ENCODE measurements around the gene RAD9A. TPM values are rescaled to one million over a fixed set of nuclear protein-coding genes. Genes with fewer than 3 reads are reported as not detected.

RAD9A gene
- total RNA-seq, 3 donors from 2014 or later, result 11.0 to 31.0 (median 24.6) TPM

- DNase-seq (ENCODE audit: low spot score in 2 of 2), result no peak
- Histone ChIP-seq H3K27ac (peak overlapping the region; percentile 91 to 96), H3K9me3 (no peaks in the 10 kb centered on the region), H3K27me3 (no peaks in the 10 kb centered on the region), H3K4me1 (peaks cover 0 to 12% of the 10 kb centered on the region in 2 donors), H3K4me3 (peak overlapping the region in 1 of 3 donors; percentile 79), H3K36me3 (no peaks in the 10 kb centered on the region)
- intact Hi-C loops (cut with DNase I; ENCODE audit: low total_unique reads), result no loop called here
- no peak for TF ChIP-seq POLR2AphosphoS5 (IDR thresholded peaks at IDR 0.05)
- no peak for TF ChIP-seq POLR2A (IDR thresholded peaks at IDR 0.05)
- no peak for TF ChIP-seq CTCF (IDR thresholded peaks at IDR 0.05)
Observed at GRCh38 chr11:67441731-67442351, 50.1 kb downstream of the RAD9A start.

- peaks cover 0 to 12% of the 10 kb centered on the region in 2 donors for H3K4me1 ChIP-seq
- H3K27ac ChIP-seq, result peak overlapping the region; percentile 91 to 96
Observed at GRCh38 chr11:67442504-67443404, 51.0 kb downstream of the RAD9A start.

GRCh38 chr11:67445515-67445914 lies 53.7 kb downstream of the RAD9A start:
- H3K4me3 ChIP-seq, result no peak overlapping the region
- H3K27me3 ChIP-seq, result no peaks in the 10 kb centered on the region
- no peaks in the 10 kb centered on the region for H3K9me3 ChIP-seq
- TF ChIP-seq POLR2A (IDR thresholded peaks at IDR 0.05) (no peak), CTCF (IDR thresholded peaks at IDR 0.05) (no peak), POLR2AphosphoS5 (IDR thresholded peaks at IDR 0.05) (no peak)
- H3K36me3 ChIP-seq, result no peaks in the 10 kb centered on the region
- H3K4me1 ChIP-seq, result peaks cover 0 to 7% of the 10 kb centered on the region in 2 donors
- intact Hi-C loops (cut with DNase I; ENCODE audit: low total_unique reads), result no loop called here
- DNase-seq (ENCODE audit: low spot score in 2 of 2), result no peak
- no peak overlapping the region for H3K27ac ChIP-seq

More at GRCh38 chr11:67442504-67443404, 51.0 kb downstream of the RAD9A start:
- Histone ChIP-seq H3K36me3 (no peaks in the 10 kb centered on the region), H3K9me3 (no peaks in the 10 kb centered on the region), H3K27me3 (no peaks in the 10 kb centered on the region), H3K4me3 (peak overlapping the region; percentile 77 to 88 (median 79))
- no peak for TF ChIP-seq CTCF (IDR thresholded peaks at IDR 0.05)
- TF ChIP-seq POLR2A (IDR thresholded peaks at IDR 0.05), result no peak
- no peak for TF ChIP-seq POLR2AphosphoS5 (IDR thresholded peaks at IDR 0.05)
- intact Hi-C loops (cut with DNase I; ENCODE audit: low total_unique reads), result no loop called here
- DNase-seq (ENCODE audit: low spot score in 2 of 2), result no peak

Other genes starting within 250 kb of the RAD9A start
- gene GRK2, start 125.5 kb upstream of the RAD9A start, total RNA-seq, result 10 to 100 TPM; 41.1 to 52.8 (median 52.1) TPM
- 10 to 100 TPM; 23.7 to 51.8 (median 40.7) TPM for gene ANKRD13D, start 102.7 kb upstream of the RAD9A start, total RNA-seq
- 10 to 100 TPM; 28.8 to 55.2 (median 34.4) TPM for gene SSH3, start 88.5 kb upstream of the RAD9A start, total RNA-seq
- gene POLD4, start 38.4 kb upstream of the RAD9A start, total RNA-seq, result 10 to 100 TPM; 48.7 to 91.5 (median 69.2) TPM
- gene CLCF1, start 18.4 kb upstream of the RAD9A start, total RNA-seq, result 10 to 100 TPM in 2 of 3 donors, 1 to 10 TPM in 1; 3.2 to 11.1 (median 10.2) TPM
- gene PPP1CA, start 9.9 kb downstream of the RAD9A start, total RNA-seq, result 10 to 100 TPM; 73.1 to 91.9 (median 76.7) TPM
- 1 to 10 TPM in 2 of 3 donors, under 1 TPM in 1; 0.66 to 2.0 (median 1.6) TPM for gene TBC1D10C, start 12.1 kb downstream of the RAD9A start, total RNA-seq
- gene CARNS1, start 23.7 kb downstream of the RAD9A start, total RNA-seq, result 1 to 10 TPM in 1 of 3 donors, under 1 TPM in 2; 0.16 to 4.2 (median 0.66) TPM
- 10 to 100 TPM; 28.0 to 41.6 (median 40.1) TPM for gene RPS6KB2, start 36.5 kb downstream of the RAD9A start, total RNA-seq
- gene PTPRCAP, start 45.7 kb downstream of the RAD9A start, total RNA-seq, result 1 to 10 TPM; 2.1 to 9.2 (median 8.0) TPM
- gene CORO1B, start 51.5 kb downstream of the RAD9A start, total RNA-seq, result 10 to 100 TPM; 73.6 to 84.3 (median 80.0) TPM
- gene GPR152, start 60.7 kb downstream of the RAD9A start, total RNA-seq, result not detected
- 10 to 100 TPM in 1 of 3 donors, 1 to 10 TPM in 2; 3.5 to 10.7 (median 3.9) TPM for gene CABP4, start 63.4 kb downstream of the RAD9A start, total RNA-seq
- 10 to 100 TPM; 37.8 to 54.2 (median 42.3) TPM for gene TMEM134, start 77.3 kb downstream of the RAD9A start, total RNA-seq
- gene AIP, start 91.0 kb downstream of the RAD9A start, total RNA-seq, result 10 to 100 TPM; 66.4 to 84.5 (median 69.8) TPM
- gene PITPNM1, start 113.4 kb downstream of the RAD9A start, total RNA-seq, result 10 to 100 TPM in 2 of 3 donors, 1 to 10 TPM in 1; 6.4 to 20.0 (median 11.7) TPM
- gene CDK2AP2, start 116.2 kb downstream of the RAD9A start, total RNA-seq, result 10 to 100 TPM; 32.1 to 35.4 (median 32.8) TPM
- not detected for gene CABP2, start 131.5 kb downstream of the RAD9A start, total RNA-seq
- 1,000 to 10,000 TPM in 2 of 3 donors, 100 to 1,000 TPM in 1; 552 to 1,029 (median 1,013) TPM for gene GSTP1, start 191.8 kb downstream of the RAD9A start, total RNA-seq
- gene NDUFV1, start 214.9 kb downstream of the RAD9A start, total RNA-seq, result 100 to 1,000 TPM; 159 to 222 (median 186) TPM
- gene NUDT8, start 238.0 kb downstream of the RAD9A start, total RNA-seq, result 10 to 100 TPM in 2 of 3 donors, 1 to 10 TPM in 1; 9.7 to 15.1 (median 12.0) TPM
- not detected for gene TBX10, start 247.8 kb downstream of the RAD9A start, total RNA-seq

Measured in breast epithelium (tissue), 4 donors.